Stimulated activated CD8-positive, alpha-beta memory T cell treated with anti-CD3 and anti-CD28 coated beads, Interleukin-4, amount 100 ng/mL, for 48 hours (primary cell): ENCODE results near the gene PACSIN3.

Experiments
- DNase-seq: peaks from one replicate; pipeline ENCODE4 v3.0.0-alpha.2; 2020

PACSIN3 gene

DNA sequence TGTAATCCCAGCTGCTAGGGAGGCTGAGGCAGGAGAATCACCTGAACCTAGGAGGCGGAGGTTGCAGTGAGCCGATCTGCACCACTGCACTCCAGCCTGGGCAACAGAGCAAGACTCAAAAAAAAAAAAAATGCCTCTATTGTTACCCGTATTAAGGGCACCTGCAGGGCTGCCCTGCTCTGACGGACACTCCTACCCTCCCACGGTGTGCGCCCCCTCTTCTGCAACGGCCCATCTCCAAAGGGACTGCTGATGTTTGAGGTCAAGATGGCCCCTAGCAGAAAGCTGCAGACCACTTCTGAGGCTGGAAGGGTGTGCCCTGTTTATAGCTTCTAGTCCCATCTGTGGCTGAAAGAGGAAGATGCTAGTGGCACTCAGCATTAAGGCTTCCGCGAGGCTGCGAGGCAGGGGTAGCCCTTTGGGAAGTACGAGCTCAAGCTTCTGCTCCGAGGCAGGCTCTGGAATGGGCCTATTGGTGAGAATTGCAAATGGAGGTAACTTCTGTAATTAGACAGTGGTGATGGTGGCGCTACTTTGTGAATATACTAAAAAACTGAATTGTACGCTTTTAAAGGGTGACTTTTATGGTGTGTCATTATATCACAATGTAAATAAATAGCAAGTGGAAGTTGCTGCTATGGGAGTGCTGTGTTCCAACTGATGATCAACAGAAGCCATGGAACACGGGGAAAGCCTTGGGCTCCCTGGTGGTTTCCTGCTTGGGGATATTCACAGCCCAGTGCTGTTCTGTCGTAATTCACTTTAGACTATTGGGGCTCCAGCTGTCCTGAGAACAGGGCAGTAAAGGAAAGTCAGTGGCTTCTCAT lies 33.9 kb downstream of the PACSIN3 start:
- no peak for DNase-seq

DNA sequence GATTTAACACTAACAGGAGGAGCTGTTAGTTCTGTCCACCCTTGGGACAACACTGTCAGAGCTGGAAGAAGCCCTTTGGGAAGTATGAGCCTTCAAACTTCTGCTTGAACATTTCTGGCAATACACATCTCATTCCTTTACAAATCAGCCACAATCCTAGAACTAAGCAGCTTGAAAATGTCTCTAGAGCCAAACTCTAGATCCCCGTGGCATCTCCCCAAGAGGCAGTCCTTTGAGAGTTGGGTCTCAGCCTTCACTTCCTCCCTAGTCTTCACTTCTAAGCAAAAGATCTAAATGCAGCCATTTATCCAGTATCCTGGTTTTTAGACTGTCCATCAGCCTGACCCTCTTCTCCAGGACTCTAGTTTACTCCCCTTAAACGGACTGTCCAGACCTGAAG lies 36.5 kb downstream of the PACSIN3 start:
- no peak for DNase-seq

DNA sequence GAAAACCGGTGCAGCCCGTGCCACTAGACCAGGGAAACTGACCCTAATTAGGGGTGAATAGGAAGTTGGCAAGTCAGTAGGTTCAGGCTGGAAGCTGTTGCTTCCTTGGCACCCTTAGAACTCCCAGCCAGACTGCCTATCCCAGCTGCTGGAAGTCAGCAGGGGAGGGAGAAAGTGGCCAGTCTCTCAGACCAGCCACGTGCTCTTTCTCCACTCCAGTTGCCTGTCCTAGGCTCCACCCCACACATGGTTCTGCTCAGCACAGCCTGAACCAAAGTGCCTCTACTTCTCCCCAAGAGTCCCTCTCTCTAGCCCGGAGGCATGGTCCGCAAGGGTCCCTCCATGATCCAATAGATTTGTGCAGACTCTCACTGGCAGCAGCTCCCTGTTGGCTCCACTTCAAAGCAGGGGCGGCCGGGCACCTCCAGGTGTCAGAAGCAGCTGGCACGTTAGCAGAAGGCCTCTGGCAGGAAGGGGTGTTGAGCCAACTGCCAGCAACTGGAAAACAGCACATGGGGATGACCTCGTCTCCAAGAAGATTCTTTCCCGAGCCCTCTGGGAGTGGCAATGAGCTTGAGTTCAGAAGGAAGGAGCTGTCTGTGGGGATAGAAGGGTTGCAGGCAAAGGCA lies 37.2 kb downstream of the PACSIN3 start:
- DNase-seq, result no peak

DNA sequence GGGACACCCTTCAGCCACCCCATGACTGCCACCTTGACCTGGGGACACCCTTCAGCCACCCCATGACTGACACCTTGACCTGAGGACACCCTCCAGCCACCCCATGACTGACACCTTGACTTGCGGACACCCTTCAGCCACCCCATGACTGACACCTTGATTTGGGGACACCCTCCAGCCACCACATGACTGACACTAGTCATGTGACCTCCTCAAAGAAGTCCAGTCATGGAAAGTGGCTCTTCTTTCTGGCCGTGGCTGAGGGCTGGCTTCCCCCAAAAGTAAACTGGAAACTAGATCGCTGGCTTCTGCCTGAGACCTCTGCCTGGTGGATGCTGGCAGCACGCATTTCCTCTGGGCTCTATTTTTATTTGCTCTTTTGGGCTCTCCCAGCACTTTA lies 38.0 kb downstream of the PACSIN3 start:
- no peak for DNase-seq

DNA sequence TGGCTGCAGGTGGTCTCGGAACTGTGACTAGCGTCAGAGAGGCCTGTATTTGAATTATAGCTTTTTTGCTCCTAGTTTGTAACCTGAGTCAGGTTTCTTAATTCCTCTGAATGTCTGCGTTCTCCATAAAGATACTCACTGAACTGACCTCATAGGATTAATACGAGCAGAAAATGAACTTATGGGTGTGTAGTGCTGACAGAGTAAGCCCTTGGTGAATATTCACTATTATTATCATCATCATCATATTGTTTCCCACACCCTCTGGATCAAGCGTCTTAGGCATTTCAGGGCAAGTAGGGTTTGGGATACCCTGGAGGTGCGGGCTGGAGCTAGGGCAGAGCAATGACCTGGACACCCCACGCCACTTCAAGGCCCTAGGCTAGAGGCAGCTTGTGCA lies 38.6 kb downstream of the PACSIN3 start:
- no peak for DNase-seq

DNA sequence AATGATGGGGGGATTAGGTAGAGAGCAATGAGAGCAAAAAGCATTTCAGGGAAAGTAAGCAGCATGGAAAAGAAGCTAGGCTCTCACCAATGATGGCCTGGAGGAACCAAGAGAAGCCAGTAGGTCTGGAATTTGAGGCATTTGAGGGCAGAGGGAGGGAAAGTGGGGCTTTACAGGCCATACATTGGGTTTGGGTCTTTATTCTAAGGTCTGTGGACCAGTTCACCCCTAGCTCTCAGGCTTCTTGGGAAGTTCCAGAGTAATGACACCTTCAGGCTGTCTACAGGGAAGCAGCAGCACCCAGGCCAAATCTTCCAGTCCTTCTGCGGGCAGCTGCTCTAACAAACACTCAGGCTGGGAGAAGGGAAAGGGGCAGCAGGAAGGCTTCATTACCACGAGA lies 39.0 kb downstream of the PACSIN3 start:
- no peak for DNase-seq

DNA sequence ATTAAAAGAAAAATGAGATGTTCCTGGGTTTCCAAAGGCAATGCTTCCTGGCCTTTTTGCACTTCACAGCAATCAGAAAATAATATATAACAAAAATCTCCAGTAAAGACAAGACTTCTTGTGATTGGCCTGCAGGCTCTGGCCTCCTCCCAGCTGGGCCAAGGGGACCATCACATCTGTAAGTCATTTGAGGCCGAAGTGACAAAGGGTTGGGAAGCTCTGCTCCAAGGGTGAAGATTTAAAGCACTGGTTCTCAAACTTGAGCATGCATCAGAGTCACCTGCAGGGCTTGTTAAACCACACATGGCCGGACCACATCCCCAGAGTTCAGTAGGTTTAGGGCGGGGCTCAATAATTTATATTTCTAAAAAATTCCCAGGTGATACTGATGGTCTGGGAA lies 41.7 kb downstream of the PACSIN3 start:
- no peak for DNase-seq

DNA sequence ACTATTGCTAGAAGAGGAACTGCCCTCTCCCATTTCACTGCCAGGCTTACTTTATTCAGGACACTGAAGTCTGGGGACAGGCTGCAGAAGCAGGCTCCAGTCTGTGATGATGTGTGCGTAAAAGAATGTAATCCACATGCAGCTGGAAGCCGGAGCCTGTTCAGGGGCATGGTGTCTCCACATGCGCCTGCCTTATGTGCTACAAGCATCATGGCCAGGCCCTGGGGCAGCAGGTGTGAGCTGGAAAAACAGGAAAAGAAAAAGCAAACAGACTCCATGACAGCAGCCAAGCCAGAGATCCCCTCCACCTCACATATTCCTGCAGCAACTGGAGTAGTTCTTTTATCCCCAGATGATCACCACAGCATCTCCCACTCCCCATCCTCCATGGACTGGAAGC lies 42.9 kb downstream of the PACSIN3 start:
- DNase-seq, result no peak

DNA sequence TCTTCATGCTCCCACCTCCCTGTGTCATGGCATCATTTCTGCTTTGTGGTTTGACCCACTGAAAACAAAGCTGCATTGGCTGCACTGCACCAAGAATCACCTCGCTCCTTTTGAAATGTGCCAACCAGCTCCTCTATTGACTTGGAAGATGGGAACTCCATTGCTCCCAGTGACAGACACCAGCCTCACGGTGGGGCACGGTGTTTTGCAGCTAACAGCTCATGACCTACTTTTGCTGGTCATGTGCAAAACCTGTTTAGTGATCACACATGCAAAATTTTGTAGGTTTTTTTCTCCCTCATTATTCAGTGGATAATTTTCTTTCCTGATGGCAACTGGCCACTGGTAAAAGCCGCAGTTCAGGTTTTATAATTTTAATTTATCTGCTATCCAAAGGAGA lies 46.4 kb downstream of the PACSIN3 start:
- DNase-seq, result no peak

DNA sequence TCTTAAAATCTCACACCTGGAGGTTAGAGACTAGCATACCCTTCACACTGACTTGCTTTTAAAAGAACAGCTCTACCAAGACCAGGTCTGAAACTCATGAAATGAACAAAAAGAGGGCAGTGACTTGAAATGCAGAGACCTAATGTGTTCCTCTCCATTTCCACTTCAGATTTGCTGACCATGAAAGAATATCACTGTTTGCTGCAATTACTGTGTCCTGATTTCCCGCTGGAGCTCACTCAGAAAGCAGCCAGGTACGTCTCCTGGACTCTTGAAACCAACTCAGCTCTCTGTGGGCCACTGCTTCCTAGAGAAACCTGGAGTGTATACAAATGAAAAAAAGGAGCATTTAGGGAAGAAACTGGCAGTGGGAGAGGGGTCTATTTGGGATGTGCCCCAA lies 48.8 kb downstream of the PACSIN3 start:
- no peak for DNase-seq

DNA sequence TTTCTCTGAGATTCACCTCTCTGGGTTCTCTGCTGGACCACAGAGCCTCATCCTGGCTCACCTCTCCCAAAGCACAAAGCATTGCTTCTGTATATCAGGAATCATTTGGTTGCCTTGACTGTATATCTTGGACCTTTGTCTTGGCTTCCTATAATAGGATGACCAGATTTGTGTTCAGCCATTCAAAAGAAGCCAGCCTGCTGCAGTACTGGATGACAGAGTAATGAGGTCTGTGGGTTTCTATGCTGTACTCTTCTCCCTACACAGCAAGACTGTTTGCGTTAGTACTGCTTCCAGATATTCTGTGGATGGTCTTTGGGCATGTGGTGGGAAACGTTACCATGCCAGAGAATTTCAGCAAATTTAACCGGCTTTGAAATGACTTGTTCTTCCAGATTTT lies 49.3 kb downstream of the PACSIN3 start:
- DNase-seq, result no peak

DNA sequence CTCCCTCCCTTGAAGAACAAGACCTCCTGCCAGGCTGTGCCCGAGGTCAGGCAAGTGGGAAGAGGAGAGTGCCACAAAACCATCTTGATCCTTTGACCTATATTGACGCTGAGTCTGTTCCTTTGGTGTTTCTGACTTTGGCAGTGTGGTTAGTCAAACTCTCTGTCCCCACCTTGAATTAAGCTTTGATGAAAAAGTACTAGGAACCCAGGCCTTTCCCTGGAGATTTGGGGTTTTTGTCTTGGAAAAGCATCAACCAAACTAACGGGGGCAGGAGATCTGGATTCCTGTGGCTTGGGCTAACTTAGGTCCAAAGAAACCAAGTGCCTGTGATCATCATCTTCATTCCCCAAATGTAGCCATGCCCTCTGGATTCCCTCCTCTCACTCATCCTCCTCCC lies 49.9 kb downstream of the PACSIN3 start:
- DNase-seq, result no peak

DNA sequence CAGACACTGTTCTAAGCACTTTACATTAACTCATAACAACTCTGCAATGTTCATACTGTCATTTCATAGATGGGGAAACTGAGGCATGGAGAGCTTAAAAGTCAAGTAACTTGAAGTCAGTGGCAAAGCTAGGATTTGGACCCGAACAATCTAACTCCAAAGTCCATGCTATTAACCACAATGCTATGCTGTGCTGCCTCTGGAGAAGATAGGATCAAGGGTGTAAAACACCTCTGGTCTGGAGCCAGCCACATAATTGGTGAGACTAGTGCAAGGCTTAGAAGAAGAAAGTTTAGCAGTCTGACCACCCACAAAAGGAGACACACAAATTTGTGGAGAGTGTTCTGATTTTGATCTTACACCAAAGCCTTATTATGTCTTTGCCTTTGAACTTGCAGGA lies 53.3 kb downstream of the PACSIN3 start:
- no peak for DNase-seq

DNA sequence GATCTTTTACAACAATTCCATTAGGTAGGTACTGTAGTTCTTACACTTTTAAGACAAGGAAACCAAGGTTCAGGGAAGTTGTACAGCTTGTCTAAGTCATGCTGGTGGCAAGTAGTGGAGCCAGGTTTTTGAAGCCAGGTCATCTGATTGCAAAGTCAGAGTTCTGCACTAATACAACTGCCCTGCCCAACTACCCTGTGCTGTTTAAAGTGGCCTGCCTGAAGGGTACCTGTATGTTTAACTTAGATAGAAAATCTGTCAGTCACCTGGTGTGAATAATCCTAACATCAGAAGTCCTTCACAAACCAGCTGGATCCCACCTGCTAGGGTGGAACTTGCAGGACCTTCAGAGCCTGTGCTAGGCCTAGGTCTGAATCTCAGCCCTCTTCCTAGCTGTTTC lies 53.7 kb downstream of the PACSIN3 start:
- DNase-seq, result no peak

DNA sequence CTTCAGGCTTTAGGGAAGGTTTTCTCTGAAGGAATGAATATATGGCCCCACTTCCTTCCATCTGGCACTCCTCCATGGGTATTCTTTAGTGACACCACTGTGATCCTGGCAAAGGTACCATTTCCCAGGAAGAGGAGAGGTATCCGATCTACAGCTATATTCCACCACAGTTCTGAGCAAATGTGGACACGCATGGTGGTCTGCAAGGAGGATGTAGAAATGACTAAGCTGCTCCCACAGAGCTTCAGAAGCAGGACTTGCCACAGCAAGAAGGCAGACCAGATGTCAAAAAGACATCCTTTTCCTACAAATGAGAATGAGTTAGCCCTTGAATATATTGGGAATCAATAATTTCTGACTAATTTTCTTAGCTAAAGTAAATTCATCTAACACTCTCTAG lies 55.1 kb downstream of the PACSIN3 start:
- DNase-seq, result no peak

DNA sequence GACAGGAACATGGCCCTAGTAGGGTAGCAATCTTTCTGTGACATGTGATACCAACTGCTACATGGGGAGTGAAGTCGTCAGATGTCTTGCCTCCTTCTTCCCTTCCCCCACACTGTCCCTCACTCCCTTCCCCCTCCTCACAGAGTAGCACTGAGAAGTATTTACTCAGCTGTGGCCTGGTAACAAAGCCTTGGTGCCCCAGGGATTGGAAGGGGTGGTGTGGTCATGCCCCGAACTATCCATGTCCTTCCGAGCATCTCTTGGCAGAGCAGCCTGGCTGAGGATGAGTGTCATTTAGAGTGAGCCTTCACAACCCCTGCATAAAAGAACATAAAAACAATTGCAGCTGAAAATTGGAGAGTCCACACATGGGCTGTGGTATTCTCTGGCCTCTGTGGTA lies 55.7 kb downstream of the PACSIN3 start:
- no peak for DNase-seq
